ENCODE data around the gene MICU2. TPM values are rescaled to one million over a fixed set of nuclear protein-coding genes. Genes with fewer than 3 reads are reported as not detected.

MICU2 gene
- total and polyA plus RNA-seq, 2 donors (not counting 1 experiment from before 2014, with no cell fraction given), result 43.3 to 43.9 TPM

DNA sequence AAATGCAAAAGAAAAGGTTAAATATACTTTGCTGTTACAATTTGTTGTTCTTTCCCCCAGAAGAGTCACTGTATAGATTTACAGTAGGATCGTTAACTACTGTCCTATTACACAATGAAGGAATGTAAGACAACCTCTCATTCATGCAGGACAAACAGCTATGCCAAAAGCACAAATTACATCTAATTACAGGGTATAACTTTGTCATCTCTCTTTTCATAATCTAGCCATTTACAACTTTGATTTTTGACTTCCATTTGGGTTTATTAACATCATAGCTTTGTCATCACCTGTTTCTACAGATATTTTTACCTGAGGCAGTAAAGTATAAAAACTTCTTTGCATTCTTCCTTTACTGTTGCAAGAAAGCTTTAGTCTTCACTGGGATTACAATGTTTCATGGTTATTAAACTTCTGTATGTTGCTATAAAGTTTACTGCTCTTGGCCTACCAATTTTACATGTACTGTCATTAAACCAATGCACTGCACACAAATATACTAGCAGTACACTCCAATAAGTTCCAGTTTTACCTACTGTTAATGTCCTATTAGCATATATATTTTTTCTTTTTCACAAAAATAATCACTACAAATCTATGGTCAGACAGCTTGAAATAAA is 18.9 kb downstream of the MICU2 start:
- H4K20me1 ChIP-seq (ENCODE audit: control insufficient read depth, extremely low read depth, insufficient read depth, low read length), result no peaks in the 10 kb centered on the region

DNA sequence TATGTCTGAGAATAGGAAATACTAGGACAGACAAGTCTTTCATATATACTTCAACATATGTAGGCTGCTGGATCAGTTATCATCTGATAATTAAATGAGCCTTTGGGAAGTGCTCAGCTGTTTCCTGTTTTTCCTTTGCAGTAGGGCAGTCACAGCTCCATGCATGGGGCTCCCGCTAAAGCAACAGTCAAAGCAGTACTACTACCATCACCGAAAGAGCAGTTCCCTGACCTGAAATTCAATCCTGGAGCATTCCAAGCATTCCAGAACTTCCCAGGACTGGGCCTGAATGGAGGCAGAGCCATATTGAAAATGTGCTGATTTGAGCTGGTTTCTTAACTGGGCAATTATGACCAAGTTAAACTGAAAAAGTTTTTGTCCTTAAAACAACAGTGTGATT is 20.5 kb downstream of the MICU2 start:
- DNase-seq (ENCODE audit: low read depth in 2 of 2), result peak; percentile 54 to 58
- Histone ChIP-seq H3K9ac (ENCODE audit: insufficient read depth, low read length) (no peak overlapping the region), H3K4me3 (replicated peaks in 1 of 4; ENCODE audit: control extremely low read depth in 1 of 4, insufficient read depth in 1 of 4, low read depth in 3 of 4, low read length in 4 of 4) (no peak overlapping the region), H3K4me1 (ENCODE audit: control insufficient read depth, extremely low read depth, insufficient read depth, low read length) (no peaks in the 10 kb centered on the region), H3K27me3 (ENCODE audit: control insufficient read depth, insufficient read depth, low read length) (no peaks in the 10 kb centered on the region), H2AFZ (ENCODE audit: low read length) (no peak overlapping the region), H3K4me2 (ENCODE audit: extremely low read depth, insufficient read depth, low read length) (no peak overlapping the region), H3K27ac (ENCODE audit: insufficient read depth, low read length) (no peak overlapping the region), H3K9me3 (ENCODE audit: control insufficient read depth, insufficient read depth, low read depth, low read length) (no peaks in the 10 kb centered on the region), H3K79me2 (ENCODE audit: control insufficient read depth, insufficient read depth, low read length) (peaks cover 3% of the 10 kb centered on the region), H4K20me1 (ENCODE audit: control insufficient read depth, extremely low read depth, insufficient read depth, low read length) (no peaks in the 10 kb centered on the region), H3K36me3 (ENCODE audit: control insufficient read depth, insufficient read depth, low read length) (no peaks in the 10 kb centered on the region)
- TF ChIP-seq, protein P1, sequence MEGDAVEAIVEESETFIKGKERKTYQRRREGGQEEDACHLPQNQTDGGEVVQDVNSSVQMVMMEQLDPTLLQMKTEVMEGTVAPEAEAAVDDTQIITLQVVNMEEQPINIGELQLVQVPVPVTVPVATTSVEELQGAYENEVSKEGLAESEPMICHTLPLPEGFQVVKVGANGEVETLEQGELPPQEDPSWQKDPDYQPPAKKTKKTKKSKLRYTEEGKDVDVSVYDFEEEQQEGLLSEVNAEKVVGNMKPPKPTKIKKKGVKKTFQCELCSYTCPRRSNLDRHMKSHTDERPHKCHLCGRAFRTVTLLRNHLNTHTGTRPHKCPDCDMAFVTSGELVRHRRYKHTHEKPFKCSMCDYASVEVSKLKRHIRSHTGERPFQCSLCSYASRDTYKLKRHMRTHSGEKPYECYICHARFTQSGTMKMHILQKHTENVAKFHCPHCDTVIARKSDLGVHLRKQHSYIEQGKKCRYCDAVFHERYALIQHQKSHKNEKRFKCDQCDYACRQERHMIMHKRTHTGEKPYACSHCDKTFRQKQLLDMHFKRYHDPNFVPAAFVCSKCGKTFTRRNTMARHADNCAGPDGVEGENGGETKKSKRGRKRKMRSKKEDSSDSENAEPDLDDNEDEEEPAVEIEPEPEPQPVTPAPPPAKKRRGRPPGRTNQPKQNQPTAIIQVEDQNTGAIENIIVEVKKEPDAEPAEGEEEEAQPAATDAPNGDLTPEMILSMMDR (conservative IDR thresholded peaks at IDR 0.05 in 1 of 2, IDR thresholded peaks at IDR 0.05 in 1 of 2; ENCODE audit: low read depth in 1 of 2, low read length in 2 of 2), result no peak
- TF ChIP-seq EZH2 (IDR thresholded peaks at IDR 0.05; ENCODE audit: low read length, missing control alignments), result no peak

More for the DNA sequence above, 18.9 kb downstream of the MICU2 start:
- Histone ChIP-seq H3K9ac (ENCODE audit: insufficient read depth, low read length) (no peak overlapping the region), H3K9me3 (ENCODE audit: control insufficient read depth, insufficient read depth, low read depth, low read length) (no peaks in the 10 kb centered on the region), H3K27me3 (ENCODE audit: control insufficient read depth, insufficient read depth, low read length) (no peaks in the 10 kb centered on the region), H3K79me2 (ENCODE audit: control insufficient read depth, insufficient read depth, low read length) (peaks cover 3% of the 10 kb centered on the region), H3K4me2 (ENCODE audit: extremely low read depth, insufficient read depth, low read length) (no peak overlapping the region), H3K4me3 (replicated peaks in 1 of 4; ENCODE audit: control extremely low read depth in 1 of 4, insufficient read depth in 1 of 4, low read depth in 3 of 4, low read length in 4 of 4) (no peak overlapping the region), H3K36me3 (ENCODE audit: control insufficient read depth, insufficient read depth, low read length) (no peaks in the 10 kb centered on the region), H3K4me1 (ENCODE audit: control insufficient read depth, extremely low read depth, insufficient read depth, low read length) (no peaks in the 10 kb centered on the region), H3K27ac (ENCODE audit: insufficient read depth, low read length) (no peak overlapping the region), H2AFZ (ENCODE audit: low read length) (no peak overlapping the region)
- DNase-seq (ENCODE audit: low read depth in 2 of 2), result no peak
- TF ChIP-seq, protein P1 (conservative IDR thresholded peaks at IDR 0.05 in 1 of 2, IDR thresholded peaks at IDR 0.05 in 1 of 2; ENCODE audit: low read depth in 1 of 2, low read length in 2 of 2), result no peak
- no peak for TF ChIP-seq EZH2 (IDR thresholded peaks at IDR 0.05; ENCODE audit: low read length, missing control alignments)

DNA sequence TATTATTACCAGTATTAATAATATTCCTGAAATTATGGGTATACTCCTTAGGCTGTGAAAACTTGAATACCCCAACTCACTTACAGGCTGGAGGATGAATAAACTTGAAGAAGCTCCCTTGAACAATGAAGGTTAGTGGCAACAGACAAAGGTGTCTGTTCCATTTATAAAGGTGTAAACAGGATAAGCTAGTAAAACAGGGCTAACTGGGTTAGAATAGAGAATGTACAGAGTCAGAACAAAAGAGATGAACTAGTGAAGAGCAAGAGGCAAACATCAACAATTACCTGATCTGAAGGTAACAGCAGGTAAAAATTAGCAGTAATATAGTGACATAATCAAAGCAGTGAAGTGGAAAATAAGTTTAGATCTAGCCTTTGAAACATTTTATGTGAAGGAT is 23.2 kb downstream of the MICU2 start:
- Histone ChIP-seq H3K9me3 (ENCODE audit: control insufficient read depth, insufficient read depth, low read depth, low read length) (no peaks in the 10 kb centered on the region), H2AFZ (ENCODE audit: low read length) (no peak overlapping the region), H3K27me3 (ENCODE audit: control insufficient read depth, insufficient read depth, low read length) (no peaks in the 10 kb centered on the region), H3K9ac (ENCODE audit: insufficient read depth, low read length) (no peak overlapping the region), H4K20me1 (ENCODE audit: control insufficient read depth, extremely low read depth, insufficient read depth, low read length) (no peaks in the 10 kb centered on the region), H3K27ac (ENCODE audit: insufficient read depth, low read length) (no peak overlapping the region), H3K4me1 (ENCODE audit: control insufficient read depth, extremely low read depth, insufficient read depth, low read length) (peaks cover 2% of the 10 kb centered on the region), H3K4me3 (replicated peaks in 1 of 4; ENCODE audit: control extremely low read depth in 1 of 4, insufficient read depth in 1 of 4, low read depth in 3 of 4, low read length in 4 of 4) (no peak overlapping the region), H3K79me2 (ENCODE audit: control insufficient read depth, insufficient read depth, low read length) (no peaks in the 10 kb centered on the region), H3K4me2 (ENCODE audit: extremely low read depth, insufficient read depth, low read length) (no peak overlapping the region), H3K36me3 (ENCODE audit: control insufficient read depth, insufficient read depth, low read length) (no peaks in the 10 kb centered on the region)
- TF ChIP-seq, protein P1 (conservative IDR thresholded peaks at IDR 0.05 in 1 of 2, IDR thresholded peaks at IDR 0.05 in 1 of 2; ENCODE audit: low read depth in 1 of 2, low read length in 2 of 2), result no peak
- TF ChIP-seq EZH2 (IDR thresholded peaks at IDR 0.05; ENCODE audit: low read length, missing control alignments), result no peak
- DNase-seq (ENCODE audit: low read depth in 2 of 2), result no peak

Data from fibroblast of lung (primary cell).